Measurements from ENCODE around the gene SS18L1. TPM values are rescaled to one million over a fixed set of nuclear protein-coding genes. Genes with fewer than 3 reads are reported as not detected.

SS18L1 gene
- total RNA-seq, 1 donor from 2014 or later, result 19.9 TPM

DNA sequence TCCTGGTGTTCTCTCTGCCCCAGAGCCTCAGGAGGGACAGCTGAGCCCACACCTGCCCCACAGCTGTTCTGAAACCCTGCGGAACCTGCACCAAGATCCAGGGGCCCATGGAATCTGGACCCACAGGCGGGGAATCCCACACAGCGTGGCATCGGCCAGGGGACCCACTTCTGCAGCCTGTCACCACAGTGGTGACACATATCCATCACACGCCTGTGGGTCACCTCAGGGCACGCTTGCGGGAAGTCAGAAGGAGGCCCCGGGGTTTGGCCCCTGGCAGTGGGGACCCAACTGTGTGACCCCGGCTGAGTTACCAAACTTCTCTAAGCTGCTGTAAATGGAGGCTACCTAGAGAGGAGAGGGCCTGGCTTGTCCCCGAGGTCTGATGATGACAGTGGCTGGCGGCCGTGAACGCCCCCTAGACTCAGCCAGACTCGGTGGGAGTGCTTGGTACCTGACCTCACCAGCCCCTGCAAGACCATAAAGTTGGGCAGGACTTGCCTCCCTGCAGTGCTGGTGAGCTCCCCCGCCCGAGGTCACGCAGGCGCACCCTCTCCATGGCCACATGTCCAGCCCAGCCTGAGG lies 78.8 kb downstream of the SS18L1 start:
- TF ChIP-seq, protein P1, sequence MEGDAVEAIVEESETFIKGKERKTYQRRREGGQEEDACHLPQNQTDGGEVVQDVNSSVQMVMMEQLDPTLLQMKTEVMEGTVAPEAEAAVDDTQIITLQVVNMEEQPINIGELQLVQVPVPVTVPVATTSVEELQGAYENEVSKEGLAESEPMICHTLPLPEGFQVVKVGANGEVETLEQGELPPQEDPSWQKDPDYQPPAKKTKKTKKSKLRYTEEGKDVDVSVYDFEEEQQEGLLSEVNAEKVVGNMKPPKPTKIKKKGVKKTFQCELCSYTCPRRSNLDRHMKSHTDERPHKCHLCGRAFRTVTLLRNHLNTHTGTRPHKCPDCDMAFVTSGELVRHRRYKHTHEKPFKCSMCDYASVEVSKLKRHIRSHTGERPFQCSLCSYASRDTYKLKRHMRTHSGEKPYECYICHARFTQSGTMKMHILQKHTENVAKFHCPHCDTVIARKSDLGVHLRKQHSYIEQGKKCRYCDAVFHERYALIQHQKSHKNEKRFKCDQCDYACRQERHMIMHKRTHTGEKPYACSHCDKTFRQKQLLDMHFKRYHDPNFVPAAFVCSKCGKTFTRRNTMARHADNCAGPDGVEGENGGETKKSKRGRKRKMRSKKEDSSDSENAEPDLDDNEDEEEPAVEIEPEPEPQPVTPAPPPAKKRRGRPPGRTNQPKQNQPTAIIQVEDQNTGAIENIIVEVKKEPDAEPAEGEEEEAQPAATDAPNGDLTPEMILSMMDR (IDR thresholded peaks at IDR 0.05), result no peak
- Mint-ChIP-seq H3K4me1 (ENCODE audit: unreplicated experiment) (peaks cover 8% of the 10 kb centered on the region), H3K27me3 (ENCODE audit: unreplicated experiment) (peaks cover 49% of the 10 kb centered on the region), H3K27ac (ENCODE audit: unreplicated experiment) (no peak overlapping the region), H3K9me3 (ENCODE audit: unreplicated experiment) (no peaks in the 10 kb centered on the region), H3K36me3 (ENCODE audit: unreplicated experiment) (no peaks in the 10 kb centered on the region), H3K4me3 (ENCODE audit: unreplicated experiment) (no peak overlapping the region)
- no peak for DNase-seq (ENCODE audit: extremely low spot score, unreplicated experiment)

DNA sequence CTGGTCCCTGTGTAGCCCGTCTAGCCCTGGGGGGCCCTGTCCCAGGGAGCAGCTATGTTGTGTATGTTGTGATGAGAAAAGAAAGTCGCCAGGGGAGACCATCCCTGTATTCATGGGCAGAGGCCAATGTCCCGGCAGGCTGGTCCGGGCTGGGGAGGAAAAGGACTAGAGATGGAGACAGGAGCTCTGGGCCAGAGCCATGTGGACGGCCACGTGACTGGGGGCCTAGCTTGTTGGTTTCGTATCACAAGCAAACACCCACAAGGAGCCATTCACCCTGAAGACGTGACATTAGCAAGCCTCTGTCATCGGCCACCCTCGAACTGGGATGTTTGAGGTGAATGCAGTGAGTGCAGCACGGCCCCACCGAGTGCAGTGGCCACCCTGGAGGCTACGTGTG lies 79.4 kb downstream of the SS18L1 start:
- Mint-ChIP-seq H3K27me3 (ENCODE audit: unreplicated experiment) (peaks cover 45% of the 10 kb centered on the region), H3K4me3 (ENCODE audit: unreplicated experiment) (no peak overlapping the region), H3K36me3 (ENCODE audit: unreplicated experiment) (no peaks in the 10 kb centered on the region), H3K9me3 (ENCODE audit: unreplicated experiment) (no peaks in the 10 kb centered on the region), H3K27ac (ENCODE audit: unreplicated experiment) (no peak overlapping the region), H3K4me1 (ENCODE audit: unreplicated experiment) (peaks cover 8% of the 10 kb centered on the region)
- no peak for DNase-seq (ENCODE audit: extremely low spot score, unreplicated experiment)
- TF ChIP-seq, protein P1 (IDR thresholded peaks at IDR 0.05), result no peak

DNA sequence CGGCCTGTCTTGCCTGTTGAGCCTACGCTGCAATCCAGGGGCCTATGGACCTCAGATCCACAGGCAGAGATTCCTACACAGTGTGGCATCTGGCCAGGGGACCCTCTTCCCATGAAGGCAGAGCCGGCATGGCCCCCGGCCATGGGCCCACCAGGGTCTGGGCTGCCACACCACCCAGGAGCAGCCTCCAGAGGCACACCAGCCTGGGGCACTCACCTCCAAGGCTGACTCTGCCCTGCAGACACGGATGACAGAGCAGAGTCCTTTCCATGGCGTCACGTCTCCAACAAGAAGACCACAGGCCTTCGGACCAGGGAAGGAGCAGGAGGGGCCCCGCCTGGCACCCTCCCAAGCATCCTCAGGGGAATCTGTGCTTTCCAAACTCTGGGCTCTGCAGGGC lies 80.0 kb downstream of the SS18L1 start:
- H3K9me3 Mint-ChIP-seq (ENCODE audit: unreplicated experiment), result no peaks in the 10 kb centered on the region
- TF ChIP-seq, protein P1 (IDR thresholded peaks at IDR 0.05), result no peak
- H3K4me3 Mint-ChIP-seq (ENCODE audit: unreplicated experiment), result no peak overlapping the region
- H3K27ac Mint-ChIP-seq (ENCODE audit: unreplicated experiment), result no peak overlapping the region
- DNase-seq (ENCODE audit: extremely low spot score, unreplicated experiment), result no peak
- peaks cover 41% of the 10 kb centered on the region for H3K27me3 Mint-ChIP-seq (ENCODE audit: unreplicated experiment)
- H3K36me3 Mint-ChIP-seq (ENCODE audit: unreplicated experiment), result no peaks in the 10 kb centered on the region
- peaks cover 8% of the 10 kb centered on the region for H3K4me1 Mint-ChIP-seq (ENCODE audit: unreplicated experiment)

DNA sequence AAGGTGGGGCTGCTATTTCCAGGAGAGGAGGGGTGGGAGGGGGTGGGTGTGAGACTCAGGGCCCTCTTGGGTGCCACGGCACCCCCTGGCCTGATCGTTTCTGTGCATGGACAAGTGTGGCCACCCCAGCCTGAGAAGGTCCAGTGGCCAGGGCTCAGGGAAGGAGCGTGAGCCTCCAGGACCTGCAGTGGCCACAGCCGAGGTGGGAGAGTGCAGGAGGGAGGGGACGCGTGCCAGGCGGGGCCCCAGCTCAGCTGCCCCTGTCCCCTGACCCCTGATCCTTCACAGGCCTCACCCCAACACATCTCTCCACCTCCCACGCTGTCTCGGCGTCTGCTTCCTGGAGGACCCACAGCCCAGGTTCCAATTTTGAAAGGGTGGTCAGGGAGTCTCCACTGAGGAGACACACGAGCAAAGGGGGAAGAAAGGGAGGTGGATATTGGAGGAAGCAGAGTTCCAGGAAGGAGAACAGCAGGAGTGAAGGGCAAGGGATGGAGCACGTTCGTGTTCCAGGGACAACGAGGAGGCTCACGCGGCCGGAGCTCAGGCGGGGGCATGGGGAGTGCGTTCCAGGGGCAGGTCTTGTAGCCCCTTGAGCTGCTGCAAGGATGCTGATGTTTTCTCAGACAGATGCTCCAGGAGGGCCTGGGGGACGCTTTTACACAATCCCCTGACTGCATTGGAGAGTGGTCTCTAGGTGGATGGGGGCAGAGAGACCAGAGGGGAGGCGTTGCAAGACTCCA lies 80.7 kb downstream of the SS18L1 start:
- Mint-ChIP-seq H3K27me3 (ENCODE audit: unreplicated experiment) (peaks cover 34% of the 10 kb centered on the region), H3K4me3 (ENCODE audit: unreplicated experiment) (no peak overlapping the region), H3K36me3 (ENCODE audit: unreplicated experiment) (no peaks in the 10 kb centered on the region), H3K9me3 (ENCODE audit: unreplicated experiment) (no peaks in the 10 kb centered on the region), H3K27ac (ENCODE audit: unreplicated experiment) (no peak overlapping the region), H3K4me1 (ENCODE audit: unreplicated experiment) (peaks cover 4% of the 10 kb centered on the region)
- no peak for DNase-seq (ENCODE audit: extremely low spot score, unreplicated experiment)
- TF ChIP-seq, protein P1 (IDR thresholded peaks at IDR 0.05), result no peak

DNA sequence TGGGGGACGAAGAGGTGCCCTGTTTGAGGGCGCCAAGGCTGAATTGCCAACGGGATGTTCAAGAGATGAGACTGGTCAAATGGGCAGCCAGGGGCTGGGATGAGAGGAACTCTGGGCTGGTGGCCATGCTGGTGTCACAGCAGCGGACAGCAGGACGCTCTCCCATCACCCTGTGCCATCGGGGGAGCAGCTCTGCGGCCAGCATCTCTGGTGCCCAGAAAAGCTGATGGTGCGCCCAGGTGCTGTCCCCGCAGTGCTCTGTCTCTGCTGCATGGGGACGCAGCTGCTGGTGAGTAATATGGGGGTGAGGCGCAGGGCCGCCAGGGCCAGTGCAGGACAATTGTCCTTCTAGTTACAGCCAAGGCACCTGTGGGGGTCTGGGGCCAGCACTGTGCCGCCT lies 81.5 kb downstream of the SS18L1 start:
- TF ChIP-seq, protein P1 (IDR thresholded peaks at IDR 0.05), result no peak
- no peaks in the 10 kb centered on the region for H3K36me3 Mint-ChIP-seq (ENCODE audit: unreplicated experiment)
- no peak overlapping the region for H3K27ac Mint-ChIP-seq (ENCODE audit: unreplicated experiment)
- no peaks in the 10 kb centered on the region for H3K9me3 Mint-ChIP-seq (ENCODE audit: unreplicated experiment)
- peaks cover 34% of the 10 kb centered on the region for H3K27me3 Mint-ChIP-seq (ENCODE audit: unreplicated experiment)
- DNase-seq (ENCODE audit: extremely low spot score, unreplicated experiment), result no peak
- peaks cover 4% of the 10 kb centered on the region for H3K4me1 Mint-ChIP-seq (ENCODE audit: unreplicated experiment)
- H3K4me3 Mint-ChIP-seq (ENCODE audit: unreplicated experiment), result no peak overlapping the region
